Measurements from ENCODE around the gene CCDC127. TPM values are rescaled to one million over a fixed set of nuclear protein-coding genes. Genes with fewer than 3 reads are reported as not detected.

Gene CCDC127
- total and polyA plus RNA-seq, 2 of the 4 experiments (the other 2 are of a cell fraction): 3.2 to 3.9 TPM

DNA sequence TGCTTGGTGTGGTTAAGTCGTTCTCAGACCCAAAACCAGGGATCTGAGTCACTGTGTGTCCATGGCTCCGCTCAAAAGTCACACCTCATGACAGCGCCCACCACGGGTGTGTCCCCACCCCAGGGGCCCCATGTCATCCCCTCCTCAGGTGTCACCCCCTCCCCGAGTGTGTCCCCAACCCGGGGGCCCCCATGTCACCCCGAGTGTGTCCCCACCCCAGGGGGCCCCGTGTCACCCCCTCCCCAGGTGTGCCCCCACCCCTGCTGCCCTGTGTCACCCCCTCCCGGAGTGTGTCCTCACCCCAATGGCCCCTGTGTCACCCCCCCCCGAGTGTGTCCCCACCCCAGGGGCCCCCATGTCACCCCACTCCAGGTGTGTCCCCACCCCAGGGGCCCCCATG lies 21.6 kb downstream of the CCDC127 start:
- Histone ChIP-seq H2AK5ac (ENCODE audit: low read depth, low read length) (no peak overlapping the region), H3K79me1 (ENCODE audit: low read depth in 1 of 2, low read length in 2 of 2) (0 out of 4 replicates have a peak, but pooled peaks cover 0 to under 1% of the 10 kb centered on the region in 2 experiments), H3K9me1 (ENCODE audit: insufficient read depth, low read length) (peaks cover 2% of the 10 kb centered on the region; the same call in 1 of the 2 replicates), H4K91ac (ENCODE audit: insufficient read depth, low read depth, low read length) (no peak overlapping the region), H2AK9ac (replicated peaks; ENCODE audit: low read depth, low read length, poor library complexity) (peak overlapping the region; percentile 37), H3K36me3 (ENCODE audit: control insufficient read depth, insufficient read depth, low read length) (peaks cover 4% of the 10 kb centered on the region), H3K4me3 (ENCODE audit: insufficient read depth, low read depth, low read length) (no peak overlapping the region), H2BK15ac (ENCODE audit: low read depth, low read length) (no peak overlapping the region), H3K4me1 (ENCODE audit: control insufficient read depth, insufficient read depth, low read length) (no peaks in the 10 kb centered on the region), H3K14ac (replicated peaks; ENCODE audit: low read depth, low read length) (no peak overlapping the region), H3K18ac (ENCODE audit: low read depth, low read length) (no peak overlapping the region), H4K8ac (ENCODE audit: low read depth in 2 of 2, low read length in 2 of 2) (no peak overlapping the region), H3K56ac (ENCODE audit: extremely low read depth, insufficient read depth, low read length) (no peak overlapping the region), H2BK20ac (ENCODE audit: low read depth, low read length) (no peak overlapping the region), H2BK120ac (ENCODE audit: low read depth, low read length) (no peak overlapping the region), H3K23ac (ENCODE audit: low read depth, low read length) (no peak overlapping the region), H3K9ac (ENCODE audit: low read depth, low read length) (no peak overlapping the region), H3K27ac (ENCODE audit: insufficient read depth, low read length) (no peak overlapping the region), H3K4me2 (ENCODE audit: low read depth, low read length) (no peak overlapping the region), H4K20me1 (ENCODE audit: insufficient read depth, low read length) (no peaks in the 10 kb centered on the region; the same call in none of the 2 replicates), H2BK5ac (ENCODE audit: low read depth, low read length, poor library complexity, severe bottlenecking) (no peak overlapping the region), H3K4ac (ENCODE audit: low read depth, low read length) (no peak overlapping the region), H3K9me3 (ENCODE audit: control insufficient read depth, insufficient read depth, low read length) (no peaks in the 10 kb centered on the region), H3K27me3 (ENCODE audit: control insufficient read depth, insufficient read depth, low read length) (peaks cover 6% of the 10 kb centered on the region; the same call in 1 of the 2 replicates), H4K5ac (ENCODE audit: low read depth, low read length) (no peak overlapping the region), H2AFZ (replicated peaks; ENCODE audit: low read length, poor library complexity) (no peak overlapping the region)
- ATAC-seq (ENCODE audit: low read depth) (no peak), DNase-seq (no peak)
- dilution Hi-C loops (cut with HindIII; ENCODE audit: low sequenced_read_pairs, unreplicated experiment): no loop called here
- POLR2A ChIA-PET (ENCODE audit: unreplicated experiment): no interaction called here
- in situ Hi-C loops (cut with MboI; ENCODE audit: low sequenced_read_pairs): no loop called here
- WGBS, 2 experiments (ENCODE audit: extremely low coverage in 2 of 2, insufficient read length in 1 of 2): no CpG with 5 or more reads among the region's 10 CpGs
- BruUV-seq (replicated peaks): no TSS peak
- intact Hi-C loops (cut with micrococcal nuclease): no loop called here
- CTCF ChIA-PET: no interaction called here
- TF ChIP-seq RFX5 (IDR thresholded peaks at IDR 0.05; ENCODE audit: low read depth, low read length) (no peak), MAZ (IDR thresholded peaks at IDR 0.05; ENCODE audit: borderline replicate concordance, low read depth, low read length) (no peak), SMC3 (IDR thresholded peaks at IDR 0.05; ENCODE audit: low read depth, low read length) (no peak), RAD21 (IDR thresholded peaks at IDR 0.05; ENCODE audit: low read length) (no peak), USF2 (IDR thresholded peaks at IDR 0.05; ENCODE audit: low read depth, low read length) (no peak), RCOR1 (IDR thresholded peaks at IDR 0.05; ENCODE audit: insufficient replicate concordance, low read length) (no peak), NFE2L2 (IDR thresholded peaks at IDR 0.05; ENCODE audit: low read depth, low read length) (no peak), CEBPB (IDR thresholded peaks at IDR 0.05; ENCODE audit: low read depth, low read length) (no peak), CHD1 (IDR thresholded peaks at IDR 0.05; ENCODE audit: low read depth, low read length) (no peak), BHLHE40 (IDR thresholded peaks at IDR 0.05; ENCODE audit: low read depth, low read length) (no peak), MXI1 (IDR thresholded peaks at IDR 0.05; ENCODE audit: borderline replicate concordance, low read depth, low read length) (no peak), MAFK (IDR thresholded peaks at IDR 0.05; ENCODE audit: low read depth, low read length) (no peak)
- TF ChIP-seq, protein P1, sequence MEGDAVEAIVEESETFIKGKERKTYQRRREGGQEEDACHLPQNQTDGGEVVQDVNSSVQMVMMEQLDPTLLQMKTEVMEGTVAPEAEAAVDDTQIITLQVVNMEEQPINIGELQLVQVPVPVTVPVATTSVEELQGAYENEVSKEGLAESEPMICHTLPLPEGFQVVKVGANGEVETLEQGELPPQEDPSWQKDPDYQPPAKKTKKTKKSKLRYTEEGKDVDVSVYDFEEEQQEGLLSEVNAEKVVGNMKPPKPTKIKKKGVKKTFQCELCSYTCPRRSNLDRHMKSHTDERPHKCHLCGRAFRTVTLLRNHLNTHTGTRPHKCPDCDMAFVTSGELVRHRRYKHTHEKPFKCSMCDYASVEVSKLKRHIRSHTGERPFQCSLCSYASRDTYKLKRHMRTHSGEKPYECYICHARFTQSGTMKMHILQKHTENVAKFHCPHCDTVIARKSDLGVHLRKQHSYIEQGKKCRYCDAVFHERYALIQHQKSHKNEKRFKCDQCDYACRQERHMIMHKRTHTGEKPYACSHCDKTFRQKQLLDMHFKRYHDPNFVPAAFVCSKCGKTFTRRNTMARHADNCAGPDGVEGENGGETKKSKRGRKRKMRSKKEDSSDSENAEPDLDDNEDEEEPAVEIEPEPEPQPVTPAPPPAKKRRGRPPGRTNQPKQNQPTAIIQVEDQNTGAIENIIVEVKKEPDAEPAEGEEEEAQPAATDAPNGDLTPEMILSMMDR (conservative IDR thresholded peaks at IDR 0.05; ENCODE audit: low read depth, low read length): no peak
